Measurements from ENCODE around the gene PRKCE. TPM values are rescaled to one million over a fixed set of nuclear protein-coding genes. Genes with fewer than 3 reads are reported as not detected.

The PRKCE gene
- total RNA-seq, 5 donors from 2014 or later (not counting 1 experiment from before 2014, with no cell fraction given), result 16.5 to 29.8 (median 23.4) TPM

GRCh38 chr2:46173636-46174250 is 522.3 kb downstream of the PRKCE start:
- ATAC-seq (replicated peaks in 1 of 4), result no peak
- Mint-ChIP-seq H3K27me3 (no peaks in the 10 kb centered on the region), H3K4me3 (no peak overlapping the region), H3K9me3 (no peaks in the 10 kb centered on the region), H3K4me1 (peaks cover 4 to 10% (median 5%) of the 10 kb centered on the region in 3 donors), H3K36me3 (no peaks in the 10 kb centered on the region), H3K27ac (no peak overlapping the region)
- ChIA-PET CTCF (no interaction called here), POLR2A (no interaction called here)
- Histone ChIP-seq H3K27me3 (replicated peaks in 1 of 2; ENCODE audit: control insufficient read depth in 2 of 2, extremely low read depth in 1 of 2, insufficient read depth in 2 of 2, low read length in 1 of 2) (no peaks in the 10 kb centered on the region), H3K4me1 (ENCODE audit: control insufficient read depth in 1 of 2, extremely low read depth in 1 of 2, insufficient read depth in 2 of 2, low read length in 2 of 2) (peaks cover 0 to 4% of the 10 kb centered on the region in 2 experiments), H3K9me3 (no peaks in the 10 kb centered on the region), H3K4me3 (ENCODE audit: control insufficient read depth in 1 of 2, extremely low read depth in 1 of 2, low read length in 1 of 2) (no peak overlapping the region), H3K36me3 (ENCODE audit: control insufficient read depth in 2 of 2, extremely low read depth in 1 of 2, insufficient read depth in 1 of 2, low read length in 1 of 2) (no peaks in the 10 kb centered on the region), H3K27ac (ENCODE audit: low read length) (no peak overlapping the region)
- WGBS (ENCODE audit: insufficient coverage), result 85% methylated on average over 5 of the region's 7 CpGs
- no peak for DNase-seq

DNA sequence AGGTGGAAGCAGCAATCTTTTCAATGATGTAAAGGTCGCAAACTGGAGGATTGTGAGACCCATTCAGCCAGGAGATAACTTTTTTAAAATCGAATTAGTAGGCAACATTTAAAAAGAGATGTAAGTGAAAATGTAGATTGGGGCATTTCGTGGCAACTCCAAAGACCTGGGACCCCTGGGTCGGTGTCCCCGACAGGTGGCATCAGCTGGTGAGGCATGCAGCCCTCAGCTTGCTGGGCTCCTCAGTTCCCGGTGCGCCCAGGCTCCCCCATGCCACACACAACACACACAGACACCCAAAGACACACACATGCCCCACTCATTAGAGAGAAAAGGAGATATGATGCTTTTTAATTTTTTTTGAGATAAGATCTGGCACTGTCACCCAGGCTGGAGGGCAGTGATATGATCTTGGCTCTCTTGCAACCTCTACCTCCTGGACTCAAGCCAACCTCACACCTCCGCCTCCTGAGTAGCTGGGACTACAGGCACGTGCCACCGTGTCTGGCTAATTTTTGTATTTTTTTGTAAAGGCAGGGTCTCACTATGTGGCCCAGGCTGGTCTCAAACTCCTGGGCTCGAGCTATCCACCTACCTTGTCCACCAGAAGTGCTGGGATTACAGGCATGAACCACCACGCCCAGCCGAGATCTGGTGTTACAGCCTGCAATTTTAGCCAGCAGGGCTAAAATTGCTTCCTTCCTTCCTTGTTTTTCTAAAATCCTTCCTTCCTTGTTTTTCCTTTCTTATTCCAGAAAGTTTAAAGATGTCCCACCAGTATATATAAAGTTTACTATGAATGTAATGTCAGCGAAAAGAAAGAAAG is 523.1 kb downstream of the PRKCE start:
- H3K4me1 Mint-ChIP-seq, result peaks cover 11 to 17% (median 13%) of the 10 kb centered on the region in 3 donors
- no peaks in the 10 kb centered on the region for H3K9me3 Mint-ChIP-seq
- no peaks in the 10 kb centered on the region for H3K27me3 ChIP-seq (replicated peaks in 1 of 2; ENCODE audit: control insufficient read depth in 2 of 2, extremely low read depth in 1 of 2, insufficient read depth in 2 of 2, low read length in 1 of 2)
- POLR2A ChIA-PET, result interaction anchor here in 1 of 2 donors (0.8 kb wide), 1 partner anchor 23 kb away, joined by 4 read pairs; no protein-coding TSS in a partner anchor
- no peak overlapping the region for H3K27ac Mint-ChIP-seq
- WGBS (ENCODE audit: insufficient coverage), result 75% methylated on average over 4 of the region's 14 CpGs
- ATAC-seq (replicated peaks in 1 of 4) (no peak), DNase-seq (peak in 4 of 35 experiments; percentile 11 to 41 (median 18))
- no peaks in the 10 kb centered on the region for H3K36me3 Mint-ChIP-seq
- H3K4me3 Mint-ChIP-seq, result no peak overlapping the region
- H3K36me3 ChIP-seq (ENCODE audit: control insufficient read depth in 2 of 2, extremely low read depth in 1 of 2, insufficient read depth in 1 of 2, low read length in 1 of 2), result no peaks in the 10 kb centered on the region
- peaks cover 0 to 12% of the 10 kb centered on the region in 2 experiments for H3K4me1 ChIP-seq (ENCODE audit: control insufficient read depth in 1 of 2, extremely low read depth in 1 of 2, insufficient read depth in 2 of 2, low read length in 2 of 2)
- no peaks in the 10 kb centered on the region for H3K27me3 Mint-ChIP-seq
- no peak overlapping the region for H3K4me3 ChIP-seq (ENCODE audit: control insufficient read depth in 1 of 2, extremely low read depth in 1 of 2, low read length in 1 of 2)
- H3K9me3 ChIP-seq, result no peaks in the 10 kb centered on the region
- CTCF ChIA-PET, result no interaction called here
- H3K27ac ChIP-seq (ENCODE audit: low read length), result no peak overlapping the region

GRCh38 chr2:46175419-46175818 is 523.9 kb downstream of the PRKCE start:
- Histone ChIP-seq H3K4me3 (ENCODE audit: control insufficient read depth in 1 of 2, extremely low read depth in 1 of 2, low read length in 1 of 2) (no peak overlapping the region), H3K36me3 (ENCODE audit: control insufficient read depth in 2 of 2, extremely low read depth in 1 of 2, insufficient read depth in 1 of 2, low read length in 1 of 2) (no peaks in the 10 kb centered on the region), H3K27me3 (replicated peaks in 1 of 2; ENCODE audit: control insufficient read depth in 2 of 2, extremely low read depth in 1 of 2, insufficient read depth in 2 of 2, low read length in 1 of 2) (no peaks in the 10 kb centered on the region), H3K9me3 (no peaks in the 10 kb centered on the region), H3K4me1 (ENCODE audit: control insufficient read depth in 1 of 2, extremely low read depth in 1 of 2, insufficient read depth in 2 of 2, low read length in 2 of 2) (peaks cover 0 to 13% of the 10 kb centered on the region in 2 experiments), H3K27ac (ENCODE audit: low read length) (no peak overlapping the region)
- no CpG with 5 or more reads among the region's 4 CpGs for WGBS (ENCODE audit: insufficient coverage)
- CTCF ChIA-PET, result no interaction called here
- Mint-ChIP-seq H3K27me3 (no peaks in the 10 kb centered on the region), H3K27ac (no peak overlapping the region), H3K9me3 (no peaks in the 10 kb centered on the region), H3K4me3 (no peak overlapping the region), H3K36me3 (no peaks in the 10 kb centered on the region), H3K4me1 (peaks cover 11 to 17% (median 14%) of the 10 kb centered on the region in 3 donors)
- ATAC-seq (replicated peaks in 1 of 4) (no peak), DNase-seq (no peak)
- POLR2A ChIA-PET, result no interaction called here

- peaks cover 0 to 13% of the 10 kb centered on the region in 2 experiments for H3K4me1 ChIP-seq (ENCODE audit: control insufficient read depth in 1 of 2, extremely low read depth in 1 of 2, insufficient read depth in 2 of 2, low read length in 2 of 2)
- peak in 4 of 35 experiments; percentile 9 to 37 (median 11) for DNase-seq
- no peaks in the 10 kb centered on the region for H3K36me3 ChIP-seq (ENCODE audit: control insufficient read depth in 2 of 2, extremely low read depth in 1 of 2, insufficient read depth in 1 of 2, low read length in 1 of 2)
- no peak for ATAC-seq (replicated peaks in 1 of 4)
- POLR2A ChIA-PET, result no interaction called here
- no peak overlapping the region for H3K4me3 Mint-ChIP-seq
- H3K9me3 Mint-ChIP-seq, result no peaks in the 10 kb centered on the region
- peaks cover 11 to 17% (median 16%) of the 10 kb centered on the region in 3 donors for H3K4me1 Mint-ChIP-seq
- peaks cover under 1% of the 10 kb centered on the region for H3K36me3 Mint-ChIP-seq
- H3K27me3 ChIP-seq (replicated peaks in 1 of 2; ENCODE audit: control insufficient read depth in 2 of 2, extremely low read depth in 1 of 2, insufficient read depth in 2 of 2, low read length in 1 of 2), result no peaks in the 10 kb centered on the region
- no peak overlapping the region for H3K27ac Mint-ChIP-seq
- no peak overlapping the region for H3K4me3 ChIP-seq (ENCODE audit: control insufficient read depth in 1 of 2, extremely low read depth in 1 of 2, low read length in 1 of 2)
- no peak overlapping the region for H3K27ac ChIP-seq (ENCODE audit: low read length)
- no peaks in the 10 kb centered on the region for H3K27me3 Mint-ChIP-seq
- CTCF ChIA-PET, result no interaction called here
- 70% methylated on average over 2 of the region's 6 CpGs for WGBS (ENCODE audit: insufficient coverage)
- H3K9me3 ChIP-seq, result no peaks in the 10 kb centered on the region
Observed at GRCh38 chr2:46177461-46178089, 526.1 kb downstream of the PRKCE start.

DNA sequence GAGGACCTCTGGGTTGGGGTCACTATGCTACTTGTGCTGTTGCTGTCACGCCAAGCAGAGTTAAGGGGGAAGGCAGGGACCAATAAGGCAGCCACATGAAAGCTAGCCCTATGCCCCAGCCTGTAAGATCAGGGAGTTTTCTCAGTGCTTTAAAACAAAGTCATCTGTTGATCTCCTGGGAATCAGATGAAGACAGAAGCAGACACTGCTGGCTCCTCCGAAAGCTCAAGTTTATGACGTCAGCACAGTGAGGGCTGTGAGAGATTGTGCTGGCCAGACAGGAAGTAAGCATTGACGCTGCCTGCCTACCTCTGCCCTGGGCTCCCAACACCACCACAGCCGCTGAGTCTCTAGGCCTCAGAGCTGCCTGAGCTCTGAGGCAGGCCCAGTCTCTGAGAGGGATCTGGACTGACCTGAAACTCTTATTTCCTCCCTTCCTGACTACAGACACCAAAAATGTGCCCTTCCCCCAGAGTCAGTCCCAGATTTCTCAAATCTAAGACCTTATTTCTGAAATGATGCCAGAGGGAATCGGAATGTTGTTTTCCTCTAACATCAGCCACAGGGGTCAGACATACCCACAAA is 527.7 kb downstream of the PRKCE start:
- ChIA-PET CTCF (no interaction called here), POLR2A (interaction anchor here in 1 of 2 donors (0.5 kb wide), 1 partner anchor 361 kb away, joined by 3 read pairs; no protein-coding TSS in a partner anchor)
- H3K4me1 ChIP-seq (ENCODE audit: control insufficient read depth in 1 of 2, extremely low read depth in 1 of 2, insufficient read depth in 2 of 2, low read length in 2 of 2), result peaks cover 0 to 13% of the 10 kb centered on the region in 2 experiments
- Mint-ChIP-seq H3K36me3 (peaks cover 7% of the 10 kb centered on the region), H3K27ac (no peak overlapping the region), H3K27me3 (no peaks in the 10 kb centered on the region), H3K4me3 (no peak overlapping the region), H3K9me3 (no peaks in the 10 kb centered on the region), H3K4me1 (peaks cover 11 to 19% (median 15%) of the 10 kb centered on the region in 3 donors)
- DNase-seq (peak in 34 of 35 experiments; percentile 22 to 81 (median 59)), ATAC-seq (replicated peaks in 1 of 4) (peak; percentile 60 to 98 (median 82))
- H3K4me3 ChIP-seq (ENCODE audit: control insufficient read depth in 1 of 2, extremely low read depth in 1 of 2, low read length in 1 of 2), result no peak overlapping the region
- no peaks in the 10 kb centered on the region for H3K27me3 ChIP-seq (replicated peaks in 1 of 2; ENCODE audit: control insufficient read depth in 2 of 2, extremely low read depth in 1 of 2, insufficient read depth in 2 of 2, low read length in 1 of 2)
- H3K36me3 ChIP-seq (ENCODE audit: control insufficient read depth in 2 of 2, extremely low read depth in 1 of 2, insufficient read depth in 1 of 2, low read length in 1 of 2), result no peaks in the 10 kb centered on the region
- H3K9me3 ChIP-seq, result no peaks in the 10 kb centered on the region
- WGBS (ENCODE audit: insufficient coverage), result 48% methylated on average over 5 of the region's 6 CpGs
- H3K27ac ChIP-seq (ENCODE audit: low read length), result no peak overlapping the region

DNA sequence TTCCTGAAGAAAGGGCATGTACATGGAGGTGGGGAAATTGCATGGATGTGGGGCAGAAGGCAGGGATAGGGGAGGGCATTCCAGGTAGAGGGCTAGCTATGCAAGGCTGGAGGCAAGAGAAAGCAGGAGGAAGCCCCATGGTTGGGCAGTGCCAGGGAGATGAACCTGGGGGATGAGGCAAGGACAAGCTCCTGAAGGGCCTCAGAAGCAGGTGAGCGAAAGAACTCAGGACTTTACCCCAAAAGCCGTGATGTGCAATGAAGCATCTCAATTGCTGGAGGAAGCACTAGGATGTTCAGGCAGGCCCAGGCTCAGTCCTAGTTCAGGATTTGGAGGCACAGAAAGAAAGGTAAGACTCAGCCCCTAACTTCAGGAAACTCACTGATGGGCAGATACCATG is 528.7 kb downstream of the PRKCE start:
- WGBS (ENCODE audit: insufficient coverage), result 96% methylated on average over 2 of the region's 2 CpGs
- H3K27ac ChIP-seq (ENCODE audit: low read length), result no peak overlapping the region
- Mint-ChIP-seq H3K4me1 (peaks cover 10 to 19% (median 14%) of the 10 kb centered on the region in 3 donors), H3K27ac (no peak overlapping the region), H3K4me3 (no peak overlapping the region), H3K27me3 (no peaks in the 10 kb centered on the region), H3K36me3 (peaks cover 7% of the 10 kb centered on the region), H3K9me3 (no peaks in the 10 kb centered on the region)
- ATAC-seq (replicated peaks in 1 of 4), result no peak
- DNase-seq, result no peak
- no peak overlapping the region for H3K4me3 ChIP-seq (ENCODE audit: control insufficient read depth in 1 of 2, extremely low read depth in 1 of 2, low read length in 1 of 2)
- H3K27me3 ChIP-seq (replicated peaks in 1 of 2; ENCODE audit: control insufficient read depth in 2 of 2, extremely low read depth in 1 of 2, insufficient read depth in 2 of 2, low read length in 1 of 2), result no peaks in the 10 kb centered on the region
- no peaks in the 10 kb centered on the region for H3K36me3 ChIP-seq (ENCODE audit: control insufficient read depth in 2 of 2, extremely low read depth in 1 of 2, insufficient read depth in 1 of 2, low read length in 1 of 2)
- CTCF ChIA-PET, result no interaction called here
- POLR2A ChIA-PET, result no interaction called here
- H3K4me1 ChIP-seq (ENCODE audit: control insufficient read depth in 1 of 2, extremely low read depth in 1 of 2, insufficient read depth in 2 of 2, low read length in 2 of 2), result peaks cover 0 to 10% of the 10 kb centered on the region in 2 experiments
- H3K9me3 ChIP-seq, result no peaks in the 10 kb centered on the region
